K562 (cell line): ENCODE measurements around the gene MRPL32. TPM values are rescaled to one million over a fixed set of nuclear protein-coding genes. Genes with fewer than 3 reads are reported as not detected.

Experiments used
- BACH1 ChIP-seq: fragments of 200-800 bp; sonication (Bioruptor generic); IDR thresholded peaks from 2 replicates; pipeline ENCODE4 v1.6.1; 2016; ENCODE audit warnings: missing genetic modification characterization, missing compliant biosample characterization
- CHD4 ChIP-seq: fragments of 200-600 bp; sonication (generic); IDR thresholded peaks from 3 replicates; pipeline ENCODE4 v1.6.1; 2012; ENCODE audit warnings: low read depth, mild to moderate bottlenecking, mixed read lengths, low read length, inconsistent platforms; ENCODE audit not compliant: insufficient read depth, insufficient replicate concordance, poor library complexity, severe bottlenecking
- DIDO1 ChIP-seq: fragments of 450-650 bp; IDR thresholded peaks from 2 replicates; pipeline ENCODE4 v1.6.1; 2016; ENCODE audit warnings: low read depth, missing biosample characterization, missing genetic modification characterization
- E2F6 ChIP-seq, 2 experiments: IDR thresholded peaks; 2 replicates each; pipeline ENCODE4 v1.6.1; 2011; ENCODE audit warnings: borderline replicate concordance in 1 of 2, control low read depth in 1 of 2, low read depth in 1 of 2, low read length in 1 of 2, mild to moderate bottlenecking in 1 of 2, mixed read lengths in 1 of 2, moderate library complexity in 1 of 2; ENCODE audit not compliant: insufficient read depth in 1 of 2, insufficient read length in 1 of 2, poor library complexity in 1 of 2, severe bottlenecking in 1 of 2; ENCODE audit errors: extremely low read depth in 1 of 2
- E2F8 ChIP-seq: fragments of 450-650 bp; IDR thresholded peaks from 2 replicates; pipeline ENCODE4 v1.7.1; 2018; ENCODE audit warnings: mild to moderate bottlenecking, low read depth; ENCODE audit not compliant: partially characterized antibody
- ETV6 ChIP-seq, 3 experiments: fragments of 150-350 bp in 1 of 3; sonication (generic) in 1 of 3; formaldehyde crosslinking in 1 of 3; IDR thresholded peaks; 2 replicates each; pipeline versions ENCODE4 v1.6.1 to v1.8.0; 2014 to 2022; ENCODE audit warnings: borderline replicate concordance in 2 of 3, low read depth in 2 of 3, antibody characterized with exemption in 1 of 3, low read length in 1 of 3, mild to moderate bottlenecking in 1 of 3, missing genetic modification reagents in 1 of 3
- IRF2 ChIP-seq: sonication (generic); formaldehyde crosslinking; IDR thresholded peaks from 2 replicates; pipeline ENCODE4 v1.8.1; 2022; ENCODE audit warnings: mild to moderate bottlenecking, missing genetic modification reagents
- JUND ChIP-seq, 2 experiments: IDR thresholded peaks; 2 replicates in 1 of 2; 3 replicates in 1 of 2; pipeline ENCODE4 v1.6.1; 2011; ENCODE audit warnings: borderline replicate concordance in 2 of 2, low read depth in 2 of 2, low read length in 2 of 2, improper control_type of control experiment in 1 of 2, missing biosample characterization in 1 of 2, missing genetic modification characterization in 1 of 2, missing genetic modification reagents in 1 of 2
- L3MBTL2 ChIP-seq: fragments of 450-650 bp; IDR thresholded peaks from 2 replicates; pipeline ENCODE4 v1.6.1; 2016; ENCODE audit warnings: mild to moderate bottlenecking, moderate library complexity
- MBD1 ChIP-seq: fragments of 250-450 bp; sonication (Bioruptor Pico); IDR thresholded peaks from 2 replicates; pipeline ENCODE4 v1.8.0; 2022; ENCODE audit warnings: inconsistent platforms
- MYC ChIP-seq, 2 experiments: fragments of 250-450 bp in 1 of 2; sonication (Bioruptor Pico) in 1 of 2; IDR thresholded peaks; 2 replicates each; pipeline versions ENCODE4 v1.5.1 to v1.6.1; 2012 to 2021; ENCODE audit warnings: low read depth in 2 of 2, borderline replicate concordance in 1 of 2, improper control_type of control experiment in 1 of 2, low read length in 1 of 2, mild to moderate bottlenecking in 1 of 2, moderate library complexity in 1 of 2
- NFATC3 ChIP-seq: fragments of 450-650 bp; IDR thresholded peaks from 2 replicates; pipeline ENCODE4 v1.6.1; 2017; ENCODE audit warnings: mild to moderate bottlenecking
- NFRKB ChIP-seq: fragments of 450-650 bp; IDR thresholded peaks from 2 replicates; pipeline ENCODE4 v1.6.1; 2016; ENCODE audit warnings: low read depth
- SREBF2 ChIP-seq: sonication (generic); formaldehyde crosslinking; IDR thresholded peaks from 2 replicates; pipeline ENCODE4 v1.4.0; 2020; ENCODE audit warnings: mild to moderate bottlenecking, missing genetic modification reagents
- SUPT5H ChIP-seq: fragments of 450-650 bp; IDR thresholded peaks from 2 replicates; pipeline ENCODE4 v1.6.1; 2016
- ZNF511 ChIP-seq: sonication (generic); formaldehyde crosslinking; IDR thresholded peaks from 2 replicates; pipeline ENCODE4 v1.8.0; 2022; ENCODE audit warnings: mild to moderate bottlenecking, missing genetic modification reagents
- ZNF717 ChIP-seq: fragments of 250-450 bp; sonication (Bioruptor Pico); IDR thresholded peaks from 2 replicates; pipeline ENCODE4 v1.5.0; 2021
- ZNF778 ChIP-seq: fragments of 450-650 bp; formaldehyde crosslinking; IDR thresholded peaks from 2 replicates; pipeline ENCODE4 v1.4.0; 2020; ENCODE audit warnings: mild to moderate bottlenecking, moderate library complexity
- ZSCAN32 ChIP-seq: fragments of 450-650 bp; formaldehyde crosslinking; IDR thresholded peaks from 2 replicates; pipeline ENCODE4 v1.4.0; 2020; ENCODE audit warnings: mild to moderate bottlenecking, moderate library complexity
- polyA plus RNA-seq, 8 experiments: library from polyadenylated mRNA; depleted of rRNA in 4 of 8; stranded (reverse) in 5 of 8; unstranded in 3 of 8; fragments of >200 nt; fragmentation: Nextera tagmentation in 2 of 8; fragmentation: Illumina TruSeq in 1 of 8; extraction: Ambion mirVana in 2 of 8; extraction: Trizol in 1 of 8; gene quantifications; 2 replicates each; pipeline versions ENCODE4 v1.2.1 to v1.2.3, GENCODE V29; 2011 to 2014; ENCODE audit warnings: inconsistent platforms in 1 of 8, missing spikeins in 1 of 8
- total RNA-seq, 7 experiments: library from RNA; depleted of rRNA in 6 of 7; stranded (reverse); fragments of >200 nt in 6 of 7; fragmentation: Illumina TruSeq in 2 of 7; extraction: Trizol in 2 of 7; gene quantifications; 2 replicates each; pipeline versions ENCODE4 v1.2.1 to v1.2.3, GENCODE V29; 2011 to 2021; ENCODE audit warnings: low replicate concordance in 1 of 7

Gene MRPL32
- total and polyA plus RNA-seq, 9 of the 15 experiments (the other 6 are each of a cell fraction or from before 2014, with no cell fraction given), result 75.5 to 351 (median 138) TPM

- TF ChIP-seq IRF2 (CRISPR knock-in tag) (no peak), CHD4 (no peak), ZSCAN32 (CRISPR knock-in tag) (no peak), NFRKB (peak; percentile 85), MYC (IDR thresholded peaks at IDR 0.05; ENCODE audit: low read depth, low read length) (peak; percentile 93), MYC (CRISPR knock-in tag; IDR thresholded peaks at IDR 0.05; ENCODE audit: borderline replicate concordance, low read depth) (peak; percentile 79; the same call in 1 of the 2 replicates), JUND (IDR thresholded peaks at IDR 0.05; ENCODE audit: borderline replicate concordance, low read depth, low read length) (peak; percentile 47; the same call in 1 of the 2 replicates), JUND (tag; IDR thresholded peaks at IDR 0.05; ENCODE audit: borderline replicate concordance, low read depth, low read length) (0 out of 3 replicates have a peak, but pooled peaks have one; percentile 7), E2F6 (IDR thresholded peaks at IDR 0.05; ENCODE audit: borderline replicate concordance in 1 of 2, extremely low read depth in 1 of 2, insufficient read depth in 1 of 2, insufficient read length in 1 of 2, low read depth in 1 of 2, low read length in 1 of 2, poor library complexity in 1 of 2, severe bottlenecking in 1 of 2) (peak in 1 of 2 experiments; percentile 36), BACH1 (no peak), ETV6 (IDR thresholded peaks at IDR 0.05; ENCODE audit: borderline replicate concordance in 1 of 2, low read depth in 2 of 2, low read length in 1 of 2) (no peak), ETV6 (CRISPR knock-in tag; IDR thresholded peaks at IDR 0.05; ENCODE audit: borderline replicate concordance) (no peak), MBD1 (CRISPR knock-in tag) (no peak), SREBF2 (CRISPR knock-in tag) (no peak), DIDO1 (tag) (no peak), SUPT5H (peak; percentile 90), L3MBTL2 (peak; percentile 50; the same call in 1 of the 2 replicates), NFATC3 (no peak), E2F8 (no peak), ZNF511 (CRISPR knock-in tag) (peak; percentile 56; the same call in 1 of the 2 replicates), ZNF778 (CRISPR knock-in tag) (no peak), ZNF717 (CRISPR knock-in tag) (no peak)
Measured at GRCh38 chr7:42931834-42932651, at the start of gene MRPL32, which contains the start of gene PSMA2 (continued).
